Stimulated activated CD8-positive, alpha-beta memory T cell treated with anti-CD3 and anti-CD28 coated beads, Interleukin-7, amount 100 ng/mL, for 4 hours (primary cell): ENCODE results near the gene NMNAT3.
"Not testable (repeated sequence)": the region's sequence is repeated elsewhere in the genome, so short reads cannot be mapped to it uniquely, and the experiment has no call there.

Source experiments
- DNase-seq, 2 donors: peaks; one replicate each; pipeline ENCODE4 v3.0.0-alpha.2; 2020; ENCODE audit warnings: low read depth in 2 of 2

Gene NMNAT3

DNA sequence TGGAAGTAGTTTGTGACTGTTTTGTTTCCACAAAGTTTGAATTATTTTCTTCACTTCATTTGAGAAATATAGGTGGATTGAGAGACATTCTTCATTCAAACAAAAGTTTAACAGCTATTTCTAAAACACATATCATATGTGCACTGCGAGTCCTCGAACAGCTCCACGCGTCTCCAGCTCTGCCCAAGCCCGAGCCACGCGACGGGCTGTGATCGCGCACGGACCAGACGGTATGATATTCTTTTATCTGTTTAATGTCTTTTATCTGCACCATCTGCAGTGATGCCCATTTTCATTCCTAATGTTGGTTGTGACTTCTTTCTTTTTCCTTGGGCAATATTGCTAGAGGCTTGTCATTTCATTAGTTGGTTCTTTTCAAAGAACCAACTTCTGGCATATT lies 94.1 kb downstream of the NMNAT3 start:
- DNase-seq = not testable (repeated sequence)

- DNase-seq = no peak
Measured at GRCh38 chr3:139578783-139579182, 99.0 kb downstream of the NMNAT3 start.

- DNase-seq = no peak
Measured at GRCh38 chr3:139577909-139578308, 99.9 kb downstream of the NMNAT3 start.

DNA sequence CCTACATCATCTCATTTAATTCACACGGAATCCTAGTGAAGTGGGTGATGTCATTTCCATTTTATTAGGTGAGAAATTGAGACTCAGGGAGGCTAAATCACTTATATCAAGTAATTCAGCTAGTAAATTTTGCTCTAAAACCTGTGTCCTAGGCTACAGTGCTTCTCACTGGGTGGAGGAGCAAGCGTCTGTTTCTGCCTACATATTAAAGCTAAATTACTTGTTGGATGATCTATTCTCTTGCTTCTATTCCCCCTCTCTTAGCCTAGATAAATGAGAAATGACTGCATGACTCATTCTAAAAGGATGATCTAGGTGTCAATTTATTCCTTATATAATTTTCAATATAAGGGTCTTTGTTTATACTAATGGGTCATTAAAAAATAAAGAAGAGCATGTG lies 100.4 kb downstream of the NMNAT3 start:
- DNase-seq = no peak

DNA sequence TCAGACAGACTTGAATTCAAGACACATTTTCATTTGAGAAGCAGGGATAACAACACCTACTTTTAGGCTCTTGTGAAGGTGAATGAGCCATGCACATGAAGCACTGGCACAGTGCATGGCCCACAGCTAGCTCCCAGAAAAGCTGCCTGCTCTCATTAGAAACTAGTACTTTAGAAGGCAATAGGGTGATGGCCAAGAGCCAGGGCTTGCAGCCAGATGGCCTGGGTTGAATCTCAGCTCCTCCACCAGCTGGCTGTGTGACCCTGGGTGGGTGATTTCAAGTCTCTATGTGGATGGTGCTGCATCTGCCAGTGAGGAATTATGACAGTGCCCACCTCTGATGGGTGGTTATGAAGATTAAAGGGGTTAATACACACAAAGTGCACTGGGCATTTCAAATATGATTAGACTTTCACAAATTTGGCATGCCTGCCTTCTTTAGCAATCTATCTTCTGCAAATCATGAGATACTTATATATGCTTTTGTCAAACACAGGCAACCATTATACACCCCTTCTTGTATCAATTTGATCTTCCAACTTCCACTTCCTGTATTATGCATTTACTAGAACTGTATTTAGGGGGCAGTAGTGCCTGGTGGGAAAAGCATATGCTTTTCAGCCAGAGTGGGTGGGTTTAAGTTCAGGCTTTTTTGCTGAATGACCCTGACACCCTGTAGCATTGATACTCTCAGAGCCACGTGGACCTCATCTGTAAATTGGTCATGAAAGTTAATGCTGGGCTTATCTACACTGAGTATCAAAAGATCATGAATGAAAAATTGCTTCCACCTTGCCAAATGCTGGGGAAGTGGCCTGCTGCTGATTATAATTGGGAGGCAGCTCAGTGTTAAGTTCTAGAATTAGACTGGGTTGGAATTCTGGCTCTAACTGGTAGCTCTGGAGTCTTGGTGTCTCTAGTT lies 103.5 kb downstream of the NMNAT3 start:
- no peak for DNase-seq

DNA sequence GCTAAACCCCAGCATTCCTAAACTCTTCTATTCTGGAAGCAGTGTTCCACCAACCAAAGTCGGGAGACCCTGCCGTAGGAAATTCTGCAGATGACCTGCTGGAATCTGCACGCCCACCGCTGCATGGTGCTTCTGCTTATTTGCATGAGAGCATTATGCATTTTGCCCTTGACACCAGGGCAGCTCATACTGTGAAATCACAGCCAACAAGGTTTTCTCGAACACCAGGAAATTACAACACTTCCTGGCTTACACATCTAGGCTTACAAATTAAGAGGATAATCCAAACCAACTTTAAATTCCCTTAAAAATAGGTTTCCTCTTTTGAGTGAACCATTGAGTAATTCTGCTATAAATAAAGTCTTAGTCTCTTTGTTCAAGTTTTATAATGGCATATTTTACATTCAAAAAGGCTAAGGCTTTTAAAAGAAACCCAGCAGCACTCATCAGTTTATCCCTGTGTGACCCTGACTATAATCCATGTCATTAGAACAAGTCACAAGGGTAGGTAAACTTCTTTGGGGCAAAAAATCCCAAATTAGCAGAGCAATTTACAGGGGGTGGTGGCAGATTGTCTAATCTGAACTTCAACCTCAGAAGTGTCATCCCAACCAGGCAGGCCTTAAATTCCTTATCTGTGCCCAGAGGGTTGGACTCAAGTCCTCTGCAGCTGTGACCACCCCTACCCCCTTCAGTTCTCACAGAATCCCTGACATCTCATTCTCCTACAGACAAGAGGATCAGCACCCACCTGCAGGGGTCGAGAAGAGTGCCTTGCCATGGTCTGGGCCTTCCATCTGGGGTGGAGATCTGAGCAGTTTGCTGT lies 104.7 kb downstream of the NMNAT3 start:
- no peak for DNase-seq

DNA sequence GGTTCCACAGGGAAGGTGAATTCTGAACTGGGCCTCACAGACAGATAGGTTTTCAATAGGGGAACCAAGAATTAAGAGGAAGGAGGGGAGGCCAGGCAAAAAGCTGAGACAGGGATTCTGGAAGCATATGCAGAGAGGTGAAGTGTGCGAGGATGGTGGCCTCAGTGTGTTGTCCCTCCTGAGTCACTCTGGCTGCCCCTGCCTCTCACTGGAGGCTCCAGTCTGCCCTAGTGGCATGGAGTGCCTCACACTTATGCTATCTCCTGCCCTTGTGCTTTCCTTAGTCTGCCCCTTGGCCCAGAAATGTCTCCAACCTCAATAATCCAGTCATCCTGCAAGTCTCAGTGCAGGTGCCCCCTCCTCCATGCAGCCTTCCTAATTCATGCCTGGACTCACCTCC lies 106.1 kb downstream of the NMNAT3 start:
- DNase-seq = no peak

GRCh38 chr3:139564294-139564861 lies 113.4 kb downstream of the NMNAT3 start:
- DNase-seq = no peak

- DNase-seq = no peak
Measured at GRCh38 chr3:139561959-139562676, 115.7 kb downstream of the NMNAT3 start.

GRCh38 chr3:139561255-139561817 lies 116.4 kb downstream of the NMNAT3 start:
- no peak for DNase-seq

- DNase-seq = no peak
Measured at GRCh38 chr3:139560411-139560810, 117.4 kb downstream of the NMNAT3 start.

DNA sequence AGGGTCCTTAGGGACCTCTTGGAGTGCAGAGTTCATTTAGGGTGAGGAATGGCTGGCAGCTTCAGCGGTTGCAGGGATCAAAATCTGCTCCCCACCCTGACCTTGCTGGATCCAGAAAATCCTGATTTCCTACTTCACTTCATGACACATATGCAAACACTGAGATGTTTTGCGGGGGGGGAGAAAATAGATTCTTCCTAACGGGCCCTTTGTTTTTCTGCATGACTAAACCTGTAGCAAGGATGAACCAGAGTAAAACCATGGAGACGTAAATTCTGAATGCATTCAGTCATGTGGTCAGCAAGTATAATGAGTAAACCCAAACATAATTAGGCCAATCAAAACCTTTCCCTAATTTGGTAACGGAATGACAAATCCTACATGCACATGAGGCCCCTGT lies 118.2 kb downstream of the NMNAT3 start:
- no peak for DNase-seq

- no peak for DNase-seq
Measured at GRCh38 chr3:139558351-139559266, 119.2 kb downstream of the NMNAT3 start.

- DNase-seq = no peak
Measured at GRCh38 chr3:139557041-139557440, 120.7 kb downstream of the NMNAT3 start.

DNA sequence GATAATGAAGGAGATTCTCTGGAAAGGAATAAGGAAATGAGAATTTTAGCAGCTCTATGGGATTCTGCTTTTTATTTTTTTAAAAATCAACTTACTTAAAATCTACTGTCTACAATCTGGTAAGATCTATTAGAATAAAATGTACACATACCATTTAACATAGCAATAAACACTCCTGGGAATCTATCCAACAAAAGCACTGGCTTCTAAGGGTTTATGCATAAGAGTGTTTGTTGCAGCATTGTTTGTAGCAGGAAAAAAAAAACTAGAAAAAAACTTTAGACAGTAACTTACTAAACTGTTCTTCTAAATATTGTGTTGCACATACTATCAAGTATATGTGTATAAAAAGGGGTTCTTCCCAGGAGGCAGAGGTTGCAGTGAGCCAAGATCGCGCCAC lies 122.5 kb downstream of the NMNAT3 start:
- no peak for DNase-seq

DNA sequence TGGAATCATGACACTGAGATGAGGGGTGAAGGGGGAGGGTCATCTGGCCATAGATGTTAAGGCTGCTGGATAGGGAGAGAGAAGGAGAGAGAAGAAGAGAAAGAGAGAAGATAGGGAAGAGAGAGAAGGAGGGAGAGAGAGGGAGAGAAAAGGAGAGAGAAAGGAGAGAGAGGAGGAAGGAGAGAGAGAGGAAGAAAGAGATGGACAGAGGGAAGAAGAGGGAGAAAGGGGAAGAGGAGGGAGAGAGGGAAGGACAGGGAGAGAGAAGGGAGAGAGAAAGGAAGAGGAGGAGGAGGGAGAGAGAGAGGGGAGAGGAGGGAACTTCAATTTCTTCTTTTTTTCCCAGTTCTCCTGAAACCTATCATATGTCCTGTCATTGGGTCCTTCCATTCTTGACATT lies 123.1 kb downstream of the NMNAT3 start:
- no peak for DNase-seq

- no peak for DNase-seq
Measured at GRCh38 chr3:139552632-139553365, 125.0 kb downstream of the NMNAT3 start.

DNA sequence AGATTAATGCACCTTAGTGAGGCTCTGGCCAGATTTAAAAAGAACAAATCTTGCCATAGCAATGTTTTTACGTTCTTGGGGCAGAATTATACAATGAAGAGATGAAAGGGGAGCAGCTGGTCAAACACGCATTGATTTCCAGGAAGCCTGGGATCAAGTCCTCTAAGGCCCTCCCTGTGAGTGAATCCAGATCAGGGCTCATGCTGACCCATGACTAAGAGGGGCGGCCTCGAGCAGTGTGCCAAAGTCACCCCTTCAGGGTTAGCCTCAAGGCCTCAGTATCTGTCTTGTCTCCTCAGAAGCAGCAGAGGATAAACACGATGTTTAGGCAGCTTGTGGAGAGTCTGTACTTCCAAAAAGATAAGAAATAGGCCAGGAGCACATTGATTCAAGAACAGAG lies 129.0 kb downstream of the NMNAT3 start:
- DNase-seq = no peak

DNA sequence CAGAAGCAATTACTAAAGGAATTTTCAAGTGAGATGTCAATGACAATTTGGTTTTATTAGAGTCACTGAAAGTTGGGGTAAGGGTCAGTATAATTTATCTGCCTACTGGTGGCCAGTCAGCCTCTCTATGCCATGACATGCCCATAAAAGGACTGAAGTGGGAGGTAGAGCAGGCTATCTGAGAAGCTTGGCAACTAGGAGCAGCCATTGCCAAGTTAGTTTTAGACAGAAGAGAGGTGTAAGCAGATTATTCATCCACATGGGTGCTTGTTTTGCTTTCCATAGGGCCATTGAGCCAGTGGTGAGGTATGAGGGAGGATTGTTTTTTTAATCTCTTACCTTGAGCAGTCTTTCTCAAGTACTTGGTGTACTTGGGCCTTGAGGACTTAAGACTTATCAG lies 130.1 kb downstream of the NMNAT3 start:
- no peak for DNase-seq

- no peak for DNase-seq
Measured at GRCh38 chr3:139546772-139547171, 131.0 kb downstream of the NMNAT3 start.
